ENCODE data around the gene ZNF396.

The ZNF396 gene

GRCh38 chr18:35376742-35377695, at the start of gene ZNF396:
TSS of gene ZNF396 (minus strand) at chr18:35377337. CDS start at chr18:35374292, 3,045 bp downstream.
- DNase-seq (ENCODE audit: low spot score), result peak; percentile 89

GRCh38 chr18:35426786-35427185, 49.6 kb upstream of the ZNF396 start:
- no peak for DNase-seq (ENCODE audit: low spot score)

GRCh38 chr18:35424356-35424755, 47.2 kb upstream of the ZNF396 start:
- DNase-seq (ENCODE audit: low spot score), result no peak

GRCh38 chr18:35422237-35422636, 45.1 kb upstream of the ZNF396 start:
- no peak for DNase-seq (ENCODE audit: low spot score)

GRCh38 chr18:35418610-35419009, 41.5 kb upstream of the ZNF396 start:
- DNase-seq (ENCODE audit: low spot score), result no peak

- no peak for DNase-seq (ENCODE audit: low spot score)
These were observed 40.1 kb upstream of the ZNF396 start for GRCh38 chr18:35417223-35417622.

GRCh38 chr18:35415511-35416073, 38.5 kb upstream of the ZNF396 start:
- DNase-seq (ENCODE audit: low spot score), result no peak

- no peak for DNase-seq (ENCODE audit: low spot score)
These were observed 36.0 kb upstream of the ZNF396 start for GRCh38 chr18:35413163-35413511.

GRCh38 chr18:35411625-35412351, 34.7 kb upstream of the ZNF396 start:
- DNase-seq (ENCODE audit: low spot score), result no peak

GRCh38 chr18:35410561-35410960, 33.4 kb upstream of the ZNF396 start:
- DNase-seq (ENCODE audit: low spot score), result no peak

- no peak for DNase-seq (ENCODE audit: low spot score)
These were observed 32.8 kb upstream of the ZNF396 start for GRCh38 chr18:35409911-35410310.

GRCh38 chr18:35408843-35409261, 31.7 kb upstream of the ZNF396 start:
- DNase-seq (ENCODE audit: low spot score), result no peak

- peak; percentile 51 for DNase-seq (ENCODE audit: low spot score)
These were observed 30.8 kb upstream of the ZNF396 start for GRCh38 chr18:35407871-35408481.

- DNase-seq (ENCODE audit: low spot score), result no peak
These were observed 29.5 kb upstream of the ZNF396 start for GRCh38 chr18:35406666-35407065.

- no peak for DNase-seq (ENCODE audit: low spot score)
These were observed 20.8 kb upstream of the ZNF396 start for GRCh38 chr18:35397976-35398375.

- no peak for DNase-seq (ENCODE audit: low spot score)
These were observed 16.6 kb upstream of the ZNF396 start for GRCh38 chr18:35393716-35394115.

GRCh38 chr18:35392375-35392774, 15.2 kb upstream of the ZNF396 start:
- no peak for DNase-seq (ENCODE audit: low spot score)

- DNase-seq (ENCODE audit: low spot score), result no peak
These were observed 14.0 kb upstream of the ZNF396 start for GRCh38 chr18:35390951-35391700.

GRCh38 chr18:35389095-35389618, 12.0 kb upstream of the ZNF396 start:
- peak; percentile 24 for DNase-seq (ENCODE audit: low spot score)

- no peak for DNase-seq (ENCODE audit: low spot score)
These were observed 10.0 kb upstream of the ZNF396 start for GRCh38 chr18:35387152-35387571.

GRCh38 chr18:35386600-35387100, 9.5 kb upstream of the ZNF396 start:
- peak; percentile 79 for DNase-seq (ENCODE audit: low spot score)
